CD4-positive, alpha-beta T cell (primary cell): ENCODE data around the gene EGFR. TPM values are rescaled to one million over a fixed set of nuclear protein-coding genes. Genes with fewer than 3 reads are reported as not detected.

Experiments
- ATAC-seq: fragments of 200-7000 bp; cut with Tn5 transposase; one replicate; pipeline ENCODE4 v1.10.0; 2022; ENCODE audit warnings: mild to moderate bottlenecking; ENCODE audit not compliant: poor library complexity
- CTCF ChIA-PET: fragments of 350-600 bp; sonication (Branson Sonifier 250); formaldehyde crosslinking; loops from one replicate; lab custom pipeline; 2021; ENCODE audit warnings: antibody characterized with exemption, inconsistent platforms; lab: Charles Lee
- POLR2A ChIA-PET: fragments of 350-600 bp; sonication (Branson Sonifier 250); formaldehyde crosslinking; loops from one replicate; lab custom pipeline; 2021; ENCODE audit warnings: antibody characterized with exemption, inconsistent platforms; lab: Charles Lee
- DNase-seq, 14 experiments: peaks; one replicate each; pipeline ENCODE4 v3.0.0-alpha.2; 2013 to 2020; ENCODE audit warnings: mixed read lengths in 2 of 14
- H3K27ac ChIP-seq, 2 donors: one replicate each; pipeline versions ENCODE4 v1.5.1 to v1.7.0; 2013; ENCODE audit warnings: low read length in 2 of 2, low read depth in 1 of 2, mild to moderate bottlenecking in 1 of 2
- H3K27me3 ChIP-seq, 2 experiments: 1 replicate in 1 of 2; 2 replicates in 1 of 2; pipeline versions ENCODE4 v1.6.1 to v1.7.0; 2013; ENCODE audit warnings: low read length in 2 of 2, control low read depth in 1 of 2, mild to moderate bottlenecking in 1 of 2, moderate library complexity in 1 of 2; ENCODE audit not compliant: insufficient read depth in 2 of 2, control insufficient read depth in 1 of 2
- H3K36me3 ChIP-seq: one replicate; pipeline ENCODE4 v1.6.1; 2013; ENCODE audit warnings: low read length, control low read depth; ENCODE audit not compliant: insufficient read depth
- H3K4me1 ChIP-seq: one replicate; pipeline ENCODE4 v1.6.1; 2013; ENCODE audit warnings: low read length, control low read depth; ENCODE audit not compliant: insufficient read depth
- H3K4me3 ChIP-seq: one replicate; pipeline ENCODE4 v1.5.1; 2013; ENCODE audit warnings: mild to moderate bottlenecking, low read length, moderate library complexity
- H3K9me3 ChIP-seq, 2 experiments: 1 replicate in 1 of 2; 2 replicates in 1 of 2; pipeline versions ENCODE4 v1.6.1 to v1.7.0; 2013; ENCODE audit warnings: low read length in 2 of 2, mild to moderate bottlenecking in 2 of 2, control low read depth in 1 of 2, moderate library complexity in 1 of 2; ENCODE audit not compliant: control insufficient read depth in 1 of 2, insufficient read depth in 1 of 2
- H3K27ac Mint-ChIP-seq: one replicate; pipeline ENCODE4 v1.8.0; 2020; ENCODE audit warnings: mixed read lengths
- H3K27me3 Mint-ChIP-seq: one replicate; pipeline ENCODE4 v1.8.0; 2021; ENCODE audit warnings: mixed read lengths
- H3K36me3 Mint-ChIP-seq: one replicate; pipeline ENCODE4 v1.8.0; 2021; ENCODE audit warnings: low read depth, mixed read lengths
- H3K4me1 Mint-ChIP-seq: one replicate; pipeline ENCODE4 v1.8.0; 2021; ENCODE audit warnings: low read depth, mixed read lengths
- H3K4me3 Mint-ChIP-seq: one replicate; pipeline ENCODE4 v1.8.0; 2020; ENCODE audit warnings: mild to moderate bottlenecking, mixed read lengths
- H3K9me3 Mint-ChIP-seq: one replicate; pipeline ENCODE4 v1.8.0; 2020; ENCODE audit warnings: mixed read lengths
- CTCF ChIP-seq: fragments of 200-600 bp; IDR thresholded peaks from one replicate; pipeline ENCODE4 v1.8.0; 2022; ENCODE audit warnings: antibody characterized with exemption, mild to moderate bottlenecking
- intact Hi-C, 2 experiments: fragments of 100-400 bp; cut with DNase I in 1 of 2; cut with micrococcal nuclease in 1 of 2; formaldehyde crosslinking; loops; one replicate each; pipeline versions ENCODE4 v1.15.1 to v1.9.0; 2023 to 2025; cut with DNase I, micrococcal nuclease
- total RNA-seq, 174 experiments: library from RNA in 2 of 174; stranded (reverse) in 2 of 174; gene quantifications; one replicate each; pipeline ENCODE4 v1.2.3 and lab custom pipeline; 2021 to 2026

EGFR gene
- total RNA-seq, 2 experiments from 2014 or later: not detected

GRCh38 chr7:55178292-55178862 is 159.6 kb downstream of the EGFR start:
- no peaks in the 10 kb centered on the region for H3K36me3 Mint-ChIP-seq
- no peaks in the 10 kb centered on the region for H3K4me1 ChIP-seq
- ChIA-PET POLR2A (no interaction called here), CTCF (no interaction called here)
- no peaks in the 10 kb centered on the region for H3K36me3 ChIP-seq
- no peaks in the 10 kb centered on the region for H3K4me1 Mint-ChIP-seq
- H3K4me3 Mint-ChIP-seq: no peak overlapping the region
- no peak for ATAC-seq
- H3K27ac ChIP-seq: no peak overlapping the region
- intact Hi-C loops: no loop called here
- DNase-seq: no peak
- H3K9me3 Mint-ChIP-seq: no peaks in the 10 kb centered on the region
- H3K27ac Mint-ChIP-seq: no peak overlapping the region
- no peak overlapping the region for H3K4me3 ChIP-seq
- peaks cover 5% of the 10 kb centered on the region for H3K27me3 Mint-ChIP-seq
- peaks cover 0 to 8% of the 10 kb centered on the region in 2 experiments for H3K9me3 ChIP-seq
- no peaks in the 10 kb centered on the region for H3K27me3 ChIP-seq
- TF ChIP-seq CTCF: no peak

GRCh38 chr7:55178863-55179773 is 160.3 kb downstream of the EGFR start:
- ChIA-PET POLR2A (no interaction called here), CTCF (no interaction called here)
- Mint-ChIP-seq H3K36me3 (no peaks in the 10 kb centered on the region), H3K4me1 (no peaks in the 10 kb centered on the region), H3K9me3 (no peaks in the 10 kb centered on the region), H3K27ac (no peak overlapping the region), H3K27me3 (peaks cover 7% of the 10 kb centered on the region), H3K4me3 (no peak overlapping the region)
- H3K27me3 ChIP-seq: no peaks in the 10 kb centered on the region
- ATAC-seq (no peak), DNase-seq (no peak)
- H3K9me3 ChIP-seq: peaks cover 0 to under 1% of the 10 kb centered on the region in 2 experiments
- intact Hi-C loops: no loop called here
- H3K36me3 ChIP-seq: no peaks in the 10 kb centered on the region
- H3K4me1 ChIP-seq: no peaks in the 10 kb centered on the region
- no peak overlapping the region for H3K4me3 ChIP-seq
- TF ChIP-seq CTCF: no peak
- H3K27ac ChIP-seq: no peak overlapping the region

- Mint-ChIP-seq H3K36me3 (no peaks in the 10 kb centered on the region), H3K27ac (no peak overlapping the region), H3K27me3 (peaks cover 9% of the 10 kb centered on the region), H3K9me3 (no peaks in the 10 kb centered on the region), H3K4me1 (no peaks in the 10 kb centered on the region), H3K4me3 (no peak overlapping the region)
- CTCF ChIA-PET: no interaction called here
- Histone ChIP-seq H3K36me3 (no peaks in the 10 kb centered on the region), H3K4me1 (no peaks in the 10 kb centered on the region), H3K4me3 (no peak overlapping the region), H3K27me3 (no peaks in the 10 kb centered on the region), H3K27ac (no peak overlapping the region), H3K9me3 (no peaks in the 10 kb centered on the region)
- TF ChIP-seq CTCF: no peak
- DNase-seq (no peak), ATAC-seq (no peak)
- intact Hi-C loops: no loop called here
- POLR2A ChIA-PET: no interaction called here
Observed at GRCh38 chr7:55179931-55180682, 161.3 kb downstream of the EGFR start.
